Neural cell (in vitro differentiated cells): Measurements from ENCODE around the gene MAEA. TPM values are rescaled to one million over a fixed set of nuclear protein-coding genes. Genes with fewer than 3 reads are reported as not detected.

Experiments used
- H2AFZ ChIP-seq: fragments of 200-600, 300-800 bp; sonication (generic), shearing (Covaris generic); 2 replicates; pipeline ENCODE4 v1.6.0; 2014; ENCODE audit warnings: low read depth, mild to moderate bottlenecking, antibody characterized with exemption, low read length, moderate library complexity
- H3F3A ChIP-seq: fragments of 200-600 bp; shearing (Covaris generic); 2 replicates; pipeline ENCODE4 v1.6.1; 2016; ENCODE audit warnings: mild to moderate bottlenecking, moderate library complexity, mixed read lengths, antibody characterized with exemption, low read length; ENCODE audit not compliant: insufficient read depth, poor library complexity, severe bottlenecking
- H3K27ac ChIP-seq: fragments of 200-600, 300-800 bp; sonication (generic), shearing (Covaris generic); 2 replicates; pipeline ENCODE4 v1.5.1; 2014; ENCODE audit warnings: mild to moderate bottlenecking, low read length, moderate library complexity
- H3K27me3 ChIP-seq: fragments of 300-800, 200-600 bp; sonication (generic), shearing (Covaris generic); 2 replicates; pipeline ENCODE4 v1.6.0; 2014; ENCODE audit warnings: mild to moderate bottlenecking, low read depth, low read length, moderate library complexity; ENCODE audit not compliant: insufficient read depth
- H3K36me3 ChIP-seq: fragments of 300-800, 200-600 bp; sonication (generic), shearing (Covaris generic); 2 replicates; pipeline ENCODE4 v1.5.1; 2014; ENCODE audit warnings: mild to moderate bottlenecking, antibody characterized with exemption, low read length, moderate library complexity; ENCODE audit not compliant: insufficient read depth
- H3K4me2 ChIP-seq: fragments of 300-800, 200-600 bp; sonication (generic), shearing (Covaris generic); 2 replicates; pipeline ENCODE4 v1.6.0; 2014; ENCODE audit warnings: mild to moderate bottlenecking, low read length
- H3K4me3 ChIP-seq: fragments of 300-800, 200-600 bp; sonication (generic), shearing (Covaris generic); 2 replicates; pipeline ENCODE4 v1.5.1; 2014; ENCODE audit warnings: mild to moderate bottlenecking, low read length, moderate library complexity
- H3K79me2 ChIP-seq: fragments of 200-600 bp; shearing (Covaris generic); replicated peaks from 2 replicates; pipeline ENCODE4 v1.6.0; 2014; ENCODE audit warnings: mild to moderate bottlenecking, low read length, moderate library complexity; ENCODE audit not compliant: insufficient read depth
- H3K9ac ChIP-seq: fragments of 300-800, 200-600 bp; sonication (generic), shearing (Covaris generic); 2 replicates; pipeline ENCODE4 v1.6.1; 2016; ENCODE audit warnings: mild to moderate bottlenecking, low read length, mixed read lengths
- H3K9me2 ChIP-seq: fragments of 200-600 bp; shearing (Covaris generic); 2 replicates; pipeline ENCODE4 v1.6.1; 2016; ENCODE audit warnings: mild to moderate bottlenecking, low read length, mixed read lengths; ENCODE audit not compliant: insufficient read depth
- H3K9me3 ChIP-seq: fragments of 200-600, 300-800 bp; sonication (generic), shearing (Covaris generic); 2 replicates; pipeline ENCODE4 v1.6.1; 2016; ENCODE audit warnings: mild to moderate bottlenecking, mixed run types, low read length, moderate library complexity, mixed read lengths
- H4K20me1 ChIP-seq: fragments of 200-600 bp; shearing (Covaris generic); 2 replicates; pipeline ENCODE4 v1.6.1; 2016; ENCODE audit warnings: mild to moderate bottlenecking, mixed run types; ENCODE audit not compliant: insufficient read depth
- CTCF ChIP-seq: fragments of 450-650 bp; IDR thresholded peaks from 2 replicates; pipeline ENCODE4 v1.5.1; 2014; ENCODE audit warnings: antibody characterized with exemption, mild to moderate bottlenecking, moderate library complexity; ENCODE audit not compliant: poor library complexity, severe bottlenecking
- EP300 ChIP-seq: fragments of 450-650 bp; conservative IDR thresholded peaks from 2 replicates; pipeline ENCODE4 v1.6.1; 2014; ENCODE audit warnings: antibody characterized with exemption, mild to moderate bottlenecking, moderate library complexity; ENCODE audit not compliant: poor library complexity, severe bottlenecking
- EZH2 ChIP-seq: fragments of 200-600, 300-800 bp; shearing (Covaris generic), sonication (generic); IDR thresholded peaks from 2 replicates; pipeline ENCODE4 v1.6.1; 2014; ENCODE audit warnings: antibody characterized with exemption, low read length, borderline replicate concordance, mild to moderate bottlenecking; ENCODE audit not compliant: insufficient read depth, poor library complexity, severe bottlenecking
- MXI1 ChIP-seq: fragments of 450-650 bp; conservative IDR thresholded peaks from 2 replicates; pipeline ENCODE4 v1.6.1; 2014; ENCODE audit warnings: antibody characterized with exemption, mild to moderate bottlenecking; ENCODE audit not compliant: poor library complexity, severe bottlenecking
- POLR2AphosphoS5 ChIP-seq: IDR thresholded peaks from 2 replicates; pipeline ENCODE4 v1.6.1; 2012
- RAD21 ChIP-seq: fragments of 450-650 bp; conservative IDR thresholded peaks from 2 replicates; pipeline ENCODE4 v1.6.1; 2014; ENCODE audit warnings: antibody characterized with exemption, mild to moderate bottlenecking, moderate library complexity
- REST ChIP-seq: IDR thresholded peaks from 2 replicates; pipeline ENCODE4 v1.6.1; 2012; ENCODE audit warnings: borderline replicate concordance
- SMC3 ChIP-seq: fragments of 450-650 bp; conservative IDR thresholded peaks from 2 replicates; pipeline ENCODE4 v1.6.1; 2014; ENCODE audit warnings: antibody characterized with exemption, mild to moderate bottlenecking, moderate library complexity; ENCODE audit not compliant: poor library complexity
- TAF1 ChIP-seq: IDR thresholded peaks from 2 replicates; pipeline ENCODE4 v1.6.1; 2012; ENCODE audit warnings: low read depth
- polyA plus RNA-seq: library from polyadenylated mRNA; depleted of rRNA; stranded (reverse); fragments of >200 nt; gene quantifications from 2 replicates; pipeline ENCODE4 v1.2.3, GENCODE V29; 2014

Gene MAEA
- polyA plus RNA-seq, 1 donor from 2014 or later: 106 TPM

GRCh38 chr4:1330761-1331590 is 41.3 kb downstream of the MAEA start:
- H3K9me3 ChIP-seq: no peaks in the 10 kb centered on the region
- no peaks in the 10 kb centered on the region for H3K36me3 ChIP-seq
- H3K79me2 ChIP-seq: no peaks in the 10 kb centered on the region
- no peak overlapping the region for H2AFZ ChIP-seq
- no peaks in the 10 kb centered on the region for H3K27me3 ChIP-seq
- H3F3A ChIP-seq: no peaks in the 10 kb centered on the region
- TF ChIP-seq RAD21: no peak
- TF ChIP-seq TAF1: no peak
- TF ChIP-seq MXI1: no peak
- no peak for TF ChIP-seq SMC3
- TF ChIP-seq EZH2: no peak
- TF ChIP-seq CTCF: no peak
- no peak for TF ChIP-seq REST
- TF ChIP-seq POLR2AphosphoS5: no peak
- TF ChIP-seq EP300: no peak
- no peak overlapping the region for H3K9ac ChIP-seq
- H3K9me2 ChIP-seq: no peaks in the 10 kb centered on the region
- no peak overlapping the region for H3K4me3 ChIP-seq
- H3K4me2 ChIP-seq: no peak overlapping the region
- no peaks in the 10 kb centered on the region for H4K20me1 ChIP-seq
- H3K27ac ChIP-seq: peak overlapping the region; percentile 39

- Histone ChIP-seq H3F3A (no peaks in the 10 kb centered on the region), H3K9ac (no peak overlapping the region), H4K20me1 (no peaks in the 10 kb centered on the region), H3K36me3 (no peaks in the 10 kb centered on the region), H3K4me3 (no peak overlapping the region), H3K4me2 (no peak overlapping the region), H3K9me2 (no peaks in the 10 kb centered on the region), H3K27ac (no peak overlapping the region), H3K79me2 (no peaks in the 10 kb centered on the region), H3K27me3 (no peaks in the 10 kb centered on the region), H2AFZ (no peak overlapping the region), H3K9me3 (no peaks in the 10 kb centered on the region)
- no peak for TF ChIP-seq REST
- no peak for TF ChIP-seq CTCF
- no peak for TF ChIP-seq EP300
- TF ChIP-seq EZH2: no peak
- no peak for TF ChIP-seq MXI1
- no peak for TF ChIP-seq TAF1
Observed at GRCh38 chr4:1331591-1332353, 42.1 kb downstream of the MAEA start.
